Prostate gland (tissue), 2 donors: ENCODE measurements around the gene PLEKHA3.

Experiments used
- POLR2A ChIP-seq: fragments of 450-650 bp; IDR thresholded peaks from one replicate; pipeline ENCODE4 v1.6.1; 2016; ENCODE audit warnings: antibody characterized with exemption, mild to moderate bottlenecking
- POLR2AphosphoS5 ChIP-seq: sonication (generic); formaldehyde crosslinking; IDR thresholded peaks from one replicate; pipeline ENCODE4 v1.6.1; 2017; ENCODE audit warnings: antibody characterized with exemption
- TF ChIP-seq, protein P1 (sequence below), 4 experiments: fragments of 200-600 bp in 2 of 4; fragments of 450-650 bp in 2 of 4; sonication (generic) in 2 of 4; IDR thresholded peaks; 1 replicate in 3 of 4; 2 replicates in 1 of 4; pipeline ENCODE4 v1.5.1; 2016 to 2019; ENCODE audit warnings: antibody characterized with exemption in 4 of 4, mild to moderate bottlenecking in 2 of 4, moderate library complexity in 2 of 4

DNA sequence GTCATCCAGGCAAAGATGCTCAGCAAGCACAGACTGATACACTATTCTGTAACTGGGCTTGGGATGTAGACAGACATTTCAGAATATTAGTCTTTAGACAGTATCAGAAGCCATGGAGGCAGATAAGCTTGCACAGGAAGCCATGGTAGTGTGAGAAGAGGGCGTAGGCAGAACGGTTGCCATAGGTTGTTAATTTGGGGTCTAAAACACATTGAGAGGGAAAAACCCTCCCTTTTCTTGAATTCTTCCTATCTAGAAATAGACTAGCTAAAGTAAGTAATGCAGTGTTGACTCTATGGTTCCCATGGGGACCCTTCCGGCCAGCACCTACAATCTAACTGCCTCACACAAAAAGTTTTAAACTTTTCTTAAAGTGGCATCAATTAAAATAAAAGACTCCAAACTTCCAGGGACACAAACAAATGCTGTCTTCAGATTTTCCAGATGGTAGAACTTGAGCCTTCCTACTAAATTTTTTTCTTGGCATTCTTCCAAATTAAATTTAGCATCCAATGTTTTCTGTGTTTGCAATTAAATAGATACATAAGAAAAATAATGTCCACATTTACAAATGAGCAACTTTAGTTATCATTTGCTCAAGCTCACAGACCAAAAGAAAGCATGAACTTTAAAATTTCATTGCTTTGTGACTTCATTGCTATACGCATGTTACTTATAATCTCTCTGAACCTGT is 31.1 kb upstream of the PLEKHA3 start:
- TF ChIP-seq, protein P1, sequence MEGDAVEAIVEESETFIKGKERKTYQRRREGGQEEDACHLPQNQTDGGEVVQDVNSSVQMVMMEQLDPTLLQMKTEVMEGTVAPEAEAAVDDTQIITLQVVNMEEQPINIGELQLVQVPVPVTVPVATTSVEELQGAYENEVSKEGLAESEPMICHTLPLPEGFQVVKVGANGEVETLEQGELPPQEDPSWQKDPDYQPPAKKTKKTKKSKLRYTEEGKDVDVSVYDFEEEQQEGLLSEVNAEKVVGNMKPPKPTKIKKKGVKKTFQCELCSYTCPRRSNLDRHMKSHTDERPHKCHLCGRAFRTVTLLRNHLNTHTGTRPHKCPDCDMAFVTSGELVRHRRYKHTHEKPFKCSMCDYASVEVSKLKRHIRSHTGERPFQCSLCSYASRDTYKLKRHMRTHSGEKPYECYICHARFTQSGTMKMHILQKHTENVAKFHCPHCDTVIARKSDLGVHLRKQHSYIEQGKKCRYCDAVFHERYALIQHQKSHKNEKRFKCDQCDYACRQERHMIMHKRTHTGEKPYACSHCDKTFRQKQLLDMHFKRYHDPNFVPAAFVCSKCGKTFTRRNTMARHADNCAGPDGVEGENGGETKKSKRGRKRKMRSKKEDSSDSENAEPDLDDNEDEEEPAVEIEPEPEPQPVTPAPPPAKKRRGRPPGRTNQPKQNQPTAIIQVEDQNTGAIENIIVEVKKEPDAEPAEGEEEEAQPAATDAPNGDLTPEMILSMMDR (IDR thresholded peaks at IDR 0.05) = no peak
- TF ChIP-seq POLR2AphosphoS5 = no peak
- TF ChIP-seq POLR2A = no peak
